ENCODE measurements around the gene CABP2.
"Not testable (repeated sequence)": the region's sequence is repeated elsewhere in the genome, so short reads cannot be mapped to it uniquely, and the experiment has no call there.

The CABP2 gene

GRCh38 chr11:67484847-67485311 is 38.4 kb downstream of the CABP2 start:
- TF ChIP-seq CTCF (IDR thresholded peaks at IDR 0.05): no peak
- Mint-ChIP-seq H3K27me3 (ENCODE audit: low read depth, poor library complexity) (peaks cover 15% of the 10 kb centered on the region), H3K9me3 (peaks cover 5% of the 10 kb centered on the region), H3K27ac (no peak overlapping the region), H3K4me3 (peak overlapping the region; percentile 86), H3K4me1 (peaks cover 54% of the 10 kb centered on the region), H3K36me3 (ENCODE audit: low read depth) (peaks cover 19% of the 10 kb centered on the region)
- DNase-seq: no peak

- no peak for TF ChIP-seq CTCF (IDR thresholded peaks at IDR 0.05)
- Mint-ChIP-seq H3K4me3 (peak overlapping the region; percentile 86), H3K27ac (no peak overlapping the region), H3K9me3 (peaks cover 8% of the 10 kb centered on the region), H3K4me1 (peaks cover 48% of the 10 kb centered on the region), H3K36me3 (ENCODE audit: low read depth) (peaks cover 15% of the 10 kb centered on the region), H3K27me3 (ENCODE audit: low read depth, poor library complexity) (peaks cover 18% of the 10 kb centered on the region)
- DNase-seq: no peak
These were observed 39.2 kb downstream of the CABP2 start for GRCh38 chr11:67483831-67484665.

GRCh38 chr11:67482827-67483798 is 40.1 kb downstream of the CABP2 start, which contains the start of gene AIP:
TSS of gene AIP (plus strand) at chr11:67483026. CDS start at chr11:67483159, 133 bp downstream.
- DNase-seq: peak; percentile 99
- Mint-ChIP-seq H3K4me3 (peak within 1 kb of the TSS; percentile 86), H3K9me3 (peaks cover 8% of the 10 kb centered on the region), H3K27ac (peak within 1 kb of the TSS; percentile 90), H3K36me3 (ENCODE audit: low read depth) (peaks cover 14% of the 10 kb centered on the region), H3K4me1 (peaks cover 48% of the 10 kb centered on the region), H3K27me3 (ENCODE audit: low read depth, poor library complexity) (peaks cover 23% of the 10 kb centered on the region)
- TF ChIP-seq CTCF (IDR thresholded peaks at IDR 0.05): no peak

- Mint-ChIP-seq H3K4me3 (peak overlapping the region; percentile 86), H3K4me1 (peaks cover 41% of the 10 kb centered on the region), H3K27ac (no peak overlapping the region), H3K27me3 (ENCODE audit: low read depth, poor library complexity) (peaks cover 24% of the 10 kb centered on the region), H3K36me3 (ENCODE audit: low read depth) (peaks cover 7% of the 10 kb centered on the region), H3K9me3 (peaks cover 13% of the 10 kb centered on the region)
- no peak for DNase-seq
- TF ChIP-seq CTCF (IDR thresholded peaks at IDR 0.05): no peak
These were observed 40.9 kb downstream of the CABP2 start for GRCh38 chr11:67482275-67482826.

- not testable (repeated sequence) for DNase-seq; H3K36me3 Mint-ChIP-seq (ENCODE audit: low read depth); H3K4me3 Mint-ChIP-seq; H3K27ac Mint-ChIP-seq
- peaks cover 21% of the 10 kb centered on the region for H3K27me3 Mint-ChIP-seq (ENCODE audit: low read depth, poor library complexity)
- H3K9me3 Mint-ChIP-seq: peaks cover 19% of the 10 kb centered on the region
- H3K4me1 Mint-ChIP-seq: peaks cover 11% of the 10 kb centered on the region
These were observed 45.7 kb downstream of the CABP2 start for GRCh38 chr11:67477344-67478050.

- Mint-ChIP-seq H3K9me3 (peaks cover 19% of the 10 kb centered on the region), H3K27me3 (ENCODE audit: low read depth, poor library complexity) (peaks cover 22% of the 10 kb centered on the region)
- H3K27ac Mint-ChIP-seq; H3K4me3 Mint-ChIP-seq; H3K4me1 Mint-ChIP-seq; H3K36me3 Mint-ChIP-seq (ENCODE audit: low read depth); DNase-seq: not testable (repeated sequence)
These were observed 46.6 kb downstream of the CABP2 start for GRCh38 chr11:67476692-67477091.
